GM18868 (cell line): ENCODE data around the gene CDKN2B.

Experiments used
- ATAC-seq: cut with Tn5 transposase; IDR thresholded peaks from one replicate; pipeline ENCODE4 v1.9.1; 2021; ENCODE audit warnings: mild to moderate bottlenecking, moderate library complexity; ENCODE audit not compliant: unreplicated experiment

The CDKN2B gene

DNA sequence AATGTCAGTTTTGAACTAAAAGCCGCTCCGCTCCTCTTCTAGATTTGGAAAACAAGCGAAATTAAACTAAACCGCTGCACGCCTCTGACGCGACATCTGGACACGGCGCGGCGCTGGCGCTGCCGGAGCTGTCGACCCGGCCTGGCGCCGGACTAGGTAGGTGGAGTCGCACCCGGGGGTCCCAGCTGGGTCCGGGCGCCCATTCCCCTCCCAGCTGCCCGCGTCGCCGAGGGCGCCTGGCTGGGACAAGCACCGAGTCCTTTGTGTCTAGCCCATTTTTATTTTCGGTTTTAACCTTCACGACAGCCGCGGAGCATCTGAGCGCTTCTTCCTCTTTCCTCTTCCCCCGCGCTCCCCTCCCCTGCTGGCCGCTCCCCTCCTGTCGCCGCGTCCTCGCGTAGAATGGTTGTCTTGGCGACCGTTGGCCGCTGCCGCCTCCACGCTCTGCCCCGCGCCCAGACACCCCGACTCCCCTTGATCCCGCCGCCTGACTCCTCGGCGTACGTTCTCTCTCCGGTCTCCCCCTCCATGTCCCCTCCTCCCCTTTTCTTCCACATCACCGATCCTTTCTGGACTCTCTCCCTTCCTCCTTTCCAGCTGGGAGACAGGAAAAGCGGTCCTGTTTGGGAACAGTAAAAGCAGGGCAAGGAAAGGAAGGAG lies 14.0 kb downstream of the CDKN2B start:
- ATAC-seq, result peak; percentile 81

DNA sequence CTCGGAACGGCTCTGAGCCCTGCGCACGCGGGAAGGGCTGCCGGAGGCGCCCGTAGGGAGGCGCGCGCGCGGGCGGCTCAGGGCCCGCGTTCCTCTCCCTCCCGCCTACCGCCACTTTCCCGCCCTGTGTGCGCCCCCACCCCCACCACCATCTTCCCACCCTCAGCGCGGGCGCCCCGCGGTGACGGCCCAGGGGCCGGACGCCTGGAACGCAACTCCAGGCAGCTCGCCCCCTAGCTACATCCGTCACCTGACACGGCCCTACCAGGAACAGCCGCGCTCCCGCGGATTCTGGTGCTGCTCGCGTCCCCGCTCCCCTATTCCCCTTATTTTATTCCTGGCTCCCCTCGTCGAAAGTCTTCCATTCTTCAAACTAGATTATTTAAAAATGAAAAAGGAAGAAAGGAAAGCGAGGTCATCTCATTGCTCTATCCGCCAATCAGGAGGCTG lies 14.5 kb downstream of the CDKN2B start, which contains the start of gene CDKN2B-AS1:
TSS of gene CDKN2B-AS1 (plus strand) at position 236 of the 450 bp plus-strand sequence.
- ATAC-seq, result peak; percentile 51

DNA sequence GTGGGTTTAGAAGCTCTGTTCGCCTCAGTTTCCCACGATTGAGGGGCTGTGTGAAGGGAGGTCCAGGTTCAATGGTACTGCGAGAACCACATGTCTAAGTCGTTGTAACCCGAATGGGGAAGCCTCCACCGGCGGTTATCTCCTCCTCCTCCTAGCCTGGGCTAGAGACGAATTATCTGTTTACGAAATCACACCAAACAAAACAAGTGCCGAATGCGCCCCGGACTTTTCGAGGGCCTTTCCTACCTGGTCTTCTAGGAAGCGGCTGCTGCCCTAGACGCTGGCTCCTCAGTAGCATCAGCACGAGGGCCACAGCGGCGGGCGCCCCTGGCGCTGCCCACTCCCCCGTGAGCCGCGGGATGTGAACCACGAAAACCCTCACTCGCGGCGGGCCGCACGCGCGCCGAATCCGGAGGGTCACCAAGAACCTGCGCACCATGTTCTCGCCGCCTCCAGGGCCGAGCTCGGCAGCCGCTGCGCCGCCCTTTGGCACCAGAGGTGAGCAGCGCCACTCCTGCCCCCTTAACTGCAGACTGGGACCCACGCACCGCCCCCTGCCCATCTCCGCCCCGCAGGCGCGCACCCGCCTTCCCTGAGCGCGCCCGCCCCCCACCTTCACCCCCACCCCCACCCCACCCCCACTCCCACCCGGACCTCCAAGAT lies 15.1 kb downstream of the CDKN2B start, which contains the start of gene CDKN2A:
TSS of gene CDKN2A (minus strand) at position 500 of the 663 bp plus-strand sequence.
- ATAC-seq, result peak; percentile 36

DNA sequence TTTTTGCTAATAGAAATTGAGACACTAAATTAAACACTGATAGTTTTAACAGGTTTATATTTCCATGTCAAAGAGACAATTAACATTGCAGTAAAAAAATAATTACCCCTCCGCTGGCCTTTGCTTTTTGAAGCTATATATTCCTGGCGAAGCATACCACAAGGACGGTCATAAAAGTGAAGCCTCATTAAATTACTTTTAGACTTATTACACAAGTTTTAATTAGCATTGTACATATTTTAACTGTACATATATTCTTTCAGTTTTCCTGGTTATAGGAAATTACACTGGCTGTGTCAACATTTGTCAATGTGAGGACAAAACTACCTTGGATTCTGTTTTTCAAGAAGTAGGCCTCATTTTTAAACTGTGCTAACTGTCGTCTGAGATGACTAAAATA lies 16.1 kb downstream of the CDKN2B start:
- ATAC-seq, result no peak

DNA sequence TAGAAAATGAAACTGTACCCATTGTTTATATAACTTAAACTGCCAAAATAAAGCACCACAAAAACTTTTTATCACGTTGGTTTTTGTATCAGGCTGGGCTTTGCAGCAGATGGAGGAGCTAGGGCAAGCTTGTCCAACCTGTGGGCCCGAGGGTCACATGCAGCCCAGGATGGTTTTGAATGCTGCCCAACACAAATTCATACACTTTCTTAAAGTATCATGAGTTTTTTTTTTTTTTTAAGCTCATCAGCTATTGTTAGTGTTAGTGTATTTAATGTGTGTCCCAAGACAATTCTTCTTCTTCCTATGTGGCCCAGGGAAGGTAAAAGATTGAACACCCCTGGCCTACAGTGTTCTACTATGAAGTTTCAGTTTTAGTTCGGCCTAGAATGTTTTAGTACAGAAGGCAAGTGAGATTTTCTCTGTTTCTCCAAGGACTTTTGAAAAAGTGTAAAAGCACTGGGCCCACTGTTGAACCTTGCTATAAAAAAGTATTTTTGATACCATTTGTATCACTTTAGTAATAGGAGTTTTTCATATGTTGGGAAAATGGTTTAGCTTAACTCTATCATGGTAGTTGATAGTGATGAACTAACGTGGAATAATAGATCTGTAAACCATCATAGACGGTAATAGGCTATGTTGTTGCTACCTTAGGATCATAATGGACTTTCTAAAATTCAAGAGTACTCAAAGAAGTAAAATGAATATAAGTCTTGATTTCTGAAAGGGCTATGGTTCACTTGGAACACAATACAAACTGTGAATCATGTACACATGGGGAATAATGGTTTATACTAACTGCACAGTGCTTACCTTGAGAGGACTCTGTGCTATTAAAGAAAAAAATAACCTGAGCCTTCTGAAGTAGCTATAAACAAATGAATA lies 17.8 kb downstream of the CDKN2B start:
- no peak for ATAC-seq

DNA sequence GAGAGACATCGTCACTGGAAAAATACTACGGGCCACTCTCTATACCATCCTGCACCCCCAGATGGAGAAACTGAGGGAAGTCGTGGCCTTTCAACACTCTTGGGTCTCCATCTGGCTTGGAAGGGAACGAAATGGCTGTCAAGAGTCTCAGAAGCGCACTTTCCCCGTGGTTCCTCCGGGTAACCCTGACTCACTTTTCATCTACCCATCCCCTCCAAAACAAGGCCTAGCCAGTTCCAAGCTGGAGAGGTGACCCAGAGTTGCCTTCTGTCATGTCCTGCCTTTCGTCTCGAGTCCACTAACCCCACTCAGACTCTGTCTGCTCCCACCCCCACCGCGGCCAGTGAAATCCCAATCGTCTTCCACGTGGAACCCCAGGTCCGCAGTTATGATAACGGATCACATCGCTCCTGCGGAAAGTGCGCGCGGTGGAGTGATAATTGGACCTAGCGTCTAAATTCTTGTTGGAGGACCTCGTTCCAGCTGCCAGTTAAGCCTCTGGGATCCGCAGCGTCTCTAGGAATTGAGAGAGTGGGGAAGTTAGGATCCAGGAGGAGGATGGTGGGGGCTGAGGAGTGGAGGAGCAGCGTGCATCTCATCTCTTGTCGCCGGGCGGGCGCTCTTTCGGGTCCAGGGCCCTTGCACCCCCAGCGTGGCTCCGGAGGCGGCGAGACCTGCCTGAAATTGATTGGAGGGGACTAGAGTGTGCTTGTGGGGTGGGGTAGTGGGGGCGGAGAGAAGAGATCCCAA lies 19.5 kb downstream of the CDKN2B start:
- ATAC-seq, result no peak

DNA sequence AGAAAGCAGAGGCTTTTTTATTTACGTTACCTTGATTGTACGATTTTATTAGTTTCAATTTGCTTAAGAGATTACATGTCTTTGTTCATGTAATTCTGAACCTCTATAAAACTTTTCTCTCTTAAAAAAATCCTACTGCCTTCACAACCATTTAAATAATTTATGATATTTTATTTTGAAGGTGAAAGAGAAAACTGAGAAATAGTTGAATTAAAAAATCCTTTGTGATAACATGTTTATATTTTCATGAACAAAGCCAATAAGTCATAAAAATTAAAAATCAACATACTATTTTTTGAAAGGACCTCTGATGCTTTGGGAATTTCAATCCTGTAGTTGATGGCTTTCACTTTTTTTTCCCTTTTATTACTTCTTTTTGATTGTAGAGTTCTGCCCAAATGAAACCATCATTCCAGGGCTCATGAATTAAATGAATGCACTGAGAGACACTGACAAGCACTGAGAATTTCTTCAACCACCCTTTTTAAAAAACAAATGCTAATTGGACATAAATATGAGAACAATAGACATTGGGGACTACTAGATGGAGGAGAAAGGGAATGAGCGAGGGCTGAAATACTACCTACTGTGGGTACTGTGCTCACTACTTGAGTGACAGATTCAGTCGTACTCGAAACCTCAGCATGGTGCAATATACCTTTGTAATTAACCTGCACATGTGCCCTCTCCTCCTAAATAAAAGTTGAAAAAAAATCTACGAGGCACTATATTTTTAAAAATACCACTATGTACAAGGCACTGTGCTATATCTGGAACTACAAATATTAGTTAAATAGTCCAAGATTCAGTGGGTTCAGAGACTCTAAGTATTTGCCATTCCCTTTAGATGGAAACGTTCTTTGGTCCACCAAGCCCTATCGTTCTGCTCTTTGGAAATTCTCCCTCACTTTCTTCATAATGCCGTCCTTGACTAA lies 20.8 kb downstream of the CDKN2B start:
- ATAC-seq, result no peak

DNA sequence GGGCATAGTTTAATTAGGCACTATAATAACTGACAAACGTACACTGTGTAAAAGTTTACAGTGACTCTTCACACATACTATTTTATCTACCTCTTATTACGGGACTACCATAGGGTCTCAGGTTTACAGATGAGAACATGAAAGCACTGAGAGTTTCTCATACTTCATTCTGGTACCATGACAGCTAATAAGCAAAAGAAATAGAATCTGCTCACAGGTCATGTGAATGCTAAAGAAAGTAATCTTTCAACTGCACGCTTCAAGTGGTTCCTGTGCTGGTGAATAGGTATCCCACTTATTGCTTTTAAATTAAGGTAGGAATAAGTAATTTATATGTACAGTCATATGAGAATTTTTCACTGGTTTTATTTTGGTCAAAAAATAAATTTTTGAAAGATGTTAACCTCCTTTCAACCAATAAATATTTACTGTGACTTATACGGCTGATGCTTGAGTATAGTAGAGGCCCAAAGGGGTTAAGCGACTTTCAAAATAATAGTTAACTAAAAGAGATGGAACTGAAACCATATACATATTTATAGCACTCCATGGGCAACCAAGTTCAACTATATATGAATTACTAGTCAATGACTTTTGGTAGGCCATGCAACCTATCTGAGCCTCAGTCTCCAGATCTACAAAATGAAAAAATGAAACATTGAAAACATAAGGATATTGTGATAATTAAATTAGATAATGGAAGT lies 23.0 kb downstream of the CDKN2B start:
- no peak for ATAC-seq

DNA sequence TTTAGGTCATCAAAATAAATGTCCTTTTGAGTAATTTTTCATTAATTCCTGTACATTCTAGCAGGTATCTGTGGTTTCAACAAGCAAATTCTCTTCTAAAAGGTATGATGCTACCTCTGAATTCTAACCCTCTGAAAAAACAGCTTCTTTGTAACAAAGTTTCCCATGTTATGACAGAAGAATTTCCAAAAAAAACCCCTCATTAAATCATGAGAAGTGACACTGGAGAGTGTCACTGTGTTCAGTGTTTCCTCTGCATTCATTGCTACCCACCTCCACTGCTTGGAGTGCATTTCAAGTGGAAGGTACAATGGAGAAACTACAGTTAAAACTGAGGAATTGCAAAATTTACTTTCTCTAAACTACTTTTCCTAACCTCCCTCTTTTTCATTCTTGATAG lies 25.0 kb downstream of the CDKN2B start:
- no peak for ATAC-seq

DNA sequence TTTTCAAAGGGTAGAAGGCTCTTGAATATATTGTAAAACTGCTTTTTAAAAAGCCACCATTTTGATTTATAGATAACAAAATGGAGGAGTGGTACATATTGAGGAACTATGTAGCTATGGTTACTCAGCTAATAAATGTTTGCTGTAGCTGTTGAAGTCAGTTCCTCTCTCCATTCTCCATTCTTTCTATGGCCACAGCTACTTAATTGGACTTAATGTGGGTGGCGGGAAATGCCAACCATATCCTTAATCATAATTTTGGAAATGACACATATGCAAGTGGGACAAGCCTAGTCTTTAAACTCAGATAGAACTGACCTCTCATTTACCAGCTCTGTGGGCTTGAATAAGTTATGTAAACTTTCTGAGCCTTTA lies 25.6 kb downstream of the CDKN2B start:
- no peak for ATAC-seq

DNA sequence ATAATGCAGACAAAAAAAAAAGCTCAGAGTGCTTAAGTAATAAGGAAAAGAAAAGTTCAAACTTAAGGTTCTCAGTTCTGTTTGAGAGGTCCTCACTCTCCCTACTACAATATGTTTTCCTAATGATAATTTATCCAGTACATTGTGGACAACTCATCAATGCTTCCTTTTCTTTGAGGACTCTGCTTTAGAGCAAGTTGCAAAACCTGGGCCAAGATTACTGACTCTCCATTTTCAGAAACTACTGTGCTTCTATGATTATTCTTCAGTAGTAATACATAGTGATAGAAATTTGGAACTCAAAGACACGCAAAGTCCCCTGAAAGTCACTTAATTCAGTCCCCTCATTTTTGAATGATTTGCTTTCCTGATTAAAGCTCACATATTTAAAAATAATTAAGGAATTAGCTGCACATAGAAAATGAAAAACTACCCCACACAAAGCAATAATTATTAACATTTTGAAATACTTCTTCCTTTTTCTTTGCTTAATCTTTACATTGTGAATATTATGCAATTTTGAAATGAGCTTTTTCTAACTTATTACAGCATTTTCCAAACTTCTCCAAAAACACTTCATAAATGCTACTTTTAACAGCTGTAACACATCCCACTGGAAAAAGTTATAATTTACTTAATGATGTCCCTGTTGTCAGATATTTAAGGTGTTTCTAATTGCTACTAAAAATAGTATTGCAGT lies 26.1 kb downstream of the CDKN2B start:
- no peak for ATAC-seq

DNA sequence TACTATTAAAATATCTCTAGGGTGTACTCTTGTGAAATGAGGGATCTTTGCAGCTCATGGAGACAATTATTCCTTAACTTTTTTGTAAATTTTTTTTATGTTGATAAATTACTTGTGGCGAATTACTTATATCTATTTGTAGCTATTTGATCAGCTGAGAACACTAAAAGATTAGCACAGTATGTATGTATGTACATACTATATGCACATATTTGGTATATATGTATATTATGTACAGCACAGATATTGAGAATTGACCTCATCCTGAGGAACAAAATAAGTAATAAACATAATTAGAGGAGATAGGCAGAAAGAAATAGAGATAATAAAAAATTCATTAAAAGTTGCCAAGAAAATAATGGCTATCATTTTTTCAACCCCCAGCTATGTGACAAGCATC lies 26.7 kb downstream of the CDKN2B start:
- ATAC-seq, result no peak

DNA sequence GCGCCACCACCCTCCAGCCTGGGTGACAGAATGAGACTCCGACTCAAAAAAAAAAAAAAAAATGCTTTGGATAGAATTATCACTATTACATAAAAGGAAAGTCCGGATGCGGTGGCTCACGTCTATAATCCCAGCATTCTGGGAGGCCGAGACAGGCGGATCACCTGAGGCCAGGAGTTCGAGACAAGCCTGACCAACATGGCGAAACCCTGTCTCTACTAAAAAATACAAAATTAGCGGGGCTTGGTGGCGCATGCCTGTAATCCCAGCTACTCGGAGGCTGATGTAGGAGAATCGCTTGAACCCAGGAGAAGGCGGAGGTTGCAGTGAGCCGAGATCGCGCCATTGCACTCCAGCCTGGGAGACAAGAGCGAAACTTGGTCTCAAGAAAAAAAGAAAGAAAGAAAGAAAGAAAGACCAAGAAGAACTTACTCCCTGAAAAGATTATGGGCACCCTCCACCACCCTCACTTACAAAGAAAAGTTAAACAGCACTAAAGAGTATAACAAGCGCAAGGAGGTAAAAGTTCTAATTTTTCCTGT lies 32.7 kb downstream of the CDKN2B start:
- ATAC-seq, result no peak

DNA sequence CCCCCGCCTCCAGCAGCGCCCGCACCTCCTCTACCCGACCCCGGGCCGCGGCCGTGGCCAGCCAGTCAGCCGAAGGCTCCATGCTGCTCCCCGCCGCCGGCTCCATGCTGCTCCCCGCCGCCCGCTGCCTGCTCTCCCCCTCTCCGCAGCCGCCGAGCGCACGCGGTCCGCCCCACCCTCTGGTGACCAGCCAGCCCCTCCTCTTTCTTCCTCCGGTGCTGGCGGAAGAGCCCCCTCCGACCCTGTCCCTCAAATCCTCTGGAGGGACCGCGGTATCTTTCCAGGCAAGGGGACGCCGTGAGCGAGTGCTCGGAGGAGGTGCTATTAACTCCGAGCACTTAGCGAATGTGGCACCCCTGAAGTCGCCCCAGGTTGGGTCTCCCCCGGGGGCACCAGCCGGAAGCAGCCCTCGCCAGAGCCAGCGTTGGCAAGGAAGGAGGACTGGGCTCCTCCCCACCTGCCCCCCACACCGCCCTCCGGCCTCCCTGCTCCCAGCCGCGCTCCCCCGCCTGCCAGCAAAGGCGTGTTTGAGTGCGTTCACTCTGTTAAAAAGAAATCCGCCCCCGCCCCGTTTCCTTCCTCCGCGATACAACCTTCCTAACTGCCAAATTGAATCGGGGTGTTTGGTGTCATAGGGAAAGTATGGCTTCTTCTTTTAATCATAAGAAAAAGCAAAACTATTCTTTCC lies 34.2 kb downstream of the CDKN2B start:
- ATAC-seq, result peak; percentile 74

DNA sequence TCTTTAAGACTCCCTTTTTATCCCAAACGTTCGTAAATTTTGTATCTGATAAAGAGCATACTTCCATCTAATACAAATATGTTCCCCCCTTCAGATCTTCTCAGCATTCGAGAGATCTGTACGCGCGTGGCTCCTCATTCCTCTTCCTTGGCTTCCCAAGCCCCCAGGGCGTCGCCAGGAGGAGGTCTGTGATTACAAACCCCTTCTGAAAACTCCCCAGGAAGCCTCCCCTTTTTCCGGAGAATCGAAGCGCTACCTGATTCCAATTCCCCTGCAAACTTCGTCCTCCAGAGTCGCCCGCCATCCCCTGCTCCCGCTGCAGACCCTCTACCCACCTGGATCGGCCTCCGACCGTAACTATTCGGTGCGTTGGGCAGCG lies 34.8 kb downstream of the CDKN2B start:
- ATAC-seq, result no peak

DNA sequence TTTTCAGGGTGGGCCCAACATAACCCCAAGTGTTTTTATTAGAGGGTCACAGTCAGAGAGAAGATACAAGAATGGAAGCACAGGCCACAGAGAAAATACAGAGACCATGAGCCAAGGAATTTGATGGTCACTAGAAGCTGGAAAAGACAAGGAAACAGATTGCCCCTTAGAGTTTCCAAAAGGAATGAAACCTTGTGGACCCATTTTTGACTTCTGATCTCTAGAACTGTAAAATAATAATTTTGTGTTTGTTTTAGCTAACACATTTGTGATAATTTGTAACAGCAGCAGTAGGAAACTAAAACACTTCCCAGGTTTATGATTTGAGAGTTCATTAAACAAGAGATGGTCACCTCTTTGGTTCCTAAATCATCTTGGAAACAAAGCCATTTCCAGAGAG lies 36.7 kb downstream of the CDKN2B start:
- ATAC-seq, result no peak

DNA sequence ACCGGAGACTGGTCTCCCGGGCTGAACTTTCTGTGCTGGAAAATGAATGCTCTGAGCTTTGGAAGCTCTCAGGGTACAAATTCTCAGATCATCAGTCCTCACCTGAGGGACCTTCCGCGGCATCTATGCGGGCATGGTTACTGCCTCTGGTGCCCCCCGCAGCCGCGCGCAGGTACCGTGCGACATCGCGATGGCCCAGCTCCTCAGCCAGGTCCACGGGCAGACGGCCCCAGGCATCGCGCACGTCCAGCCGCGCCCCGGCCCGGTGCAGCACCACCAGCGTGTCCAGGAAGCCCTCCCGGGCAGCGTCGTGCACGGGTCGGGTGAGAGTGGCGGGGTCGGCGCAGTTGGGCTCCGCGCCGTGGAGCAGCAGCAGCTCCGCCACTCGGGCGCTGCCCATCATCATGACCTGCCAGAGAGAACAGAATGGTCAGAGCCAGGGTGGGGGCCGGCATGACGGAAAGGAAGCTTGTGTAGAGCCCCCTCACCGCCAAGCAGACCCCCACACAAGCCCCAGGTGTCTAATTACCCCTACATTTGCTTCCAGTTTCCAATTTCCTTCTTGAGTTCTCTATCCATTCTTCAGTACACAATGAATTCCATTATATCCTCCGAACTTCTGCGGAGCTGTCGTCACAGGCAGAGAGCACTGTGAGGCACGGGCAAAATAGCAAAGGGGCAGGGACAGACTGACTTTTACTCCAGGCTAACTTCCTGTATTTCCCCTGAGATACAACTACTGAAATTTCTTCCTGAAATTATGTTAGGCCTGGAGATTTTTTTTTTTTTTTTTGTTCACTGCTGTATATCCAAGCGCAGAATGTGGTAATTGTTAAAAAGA lies 38.1 kb downstream of the CDKN2B start:
- no peak for ATAC-seq
